SU-DHL-6 (cell line): ENCODE results near the gene DCAF4L1.
A peak's percentile ranks its signal among the peaks of the same experiment; 100 is the strongest.

Source experiments
- H2AFZ ChIP-seq: fragments of 200-600 bp; sonication (generic); 2 replicates; pipeline ENCODE4 v1.6.1; 2014; ENCODE audit warnings: low read depth, mild to moderate bottlenecking, moderate library complexity, mixed read lengths, antibody characterized with exemption, low read length; ENCODE audit not compliant: severe bottlenecking
- H3F3A ChIP-seq: fragments of 200-600 bp; shearing (Covaris generic); 2 replicates; pipeline ENCODE4 v1.6.0; 2016; ENCODE audit warnings: antibody characterized with exemption, mild to moderate bottlenecking; ENCODE audit not compliant: insufficient read depth
- H3K27ac ChIP-seq: fragments of 200-600 bp; sonication (generic); 2 replicates; pipeline ENCODE4 v1.5.1; 2016; ENCODE audit warnings: low read depth, mild to moderate bottlenecking, low read length, moderate library complexity, mixed read lengths
- H3K27me3 ChIP-seq: fragments of 200-600 bp; sonication (generic), shearing (Covaris generic); 2 replicates; pipeline ENCODE4 v1.6.0; 2014; ENCODE audit warnings: mild to moderate bottlenecking, low read length
- H3K36me3 ChIP-seq: fragments of 200-600 bp; sonication (generic); 2 replicates; pipeline ENCODE4 v1.6.1; 2014; ENCODE audit warnings: mild to moderate bottlenecking, low read length, mixed read lengths
- H3K4me2 ChIP-seq: fragments of 300-600, 200-600 bp; shearing (Covaris generic), sonication (generic); 2 replicates; pipeline ENCODE4 v1.6.0; 2014; ENCODE audit warnings: low read length, low read depth, mild to moderate bottlenecking; ENCODE audit not compliant: poor library complexity, severe bottlenecking
- H3K4me3 ChIP-seq: fragments of 200-600 bp; sonication (generic); 2 replicates; pipeline ENCODE4 v1.5.1; 2014; ENCODE audit warnings: antibody characterized with exemption, low read length, mild to moderate bottlenecking, mixed read lengths; ENCODE audit not compliant: insufficient read depth, poor library complexity, severe bottlenecking
- H3K79me2 ChIP-seq: fragments of 200-600 bp; sonication (generic); 2 replicates; pipeline ENCODE4 v1.6.1; 2014; ENCODE audit warnings: mild to moderate bottlenecking, low read length, moderate library complexity; ENCODE audit not compliant: insufficient read depth
- H3K9ac ChIP-seq: fragments of 200-600 bp; sonication (generic); 2 replicates; pipeline ENCODE4 v1.7.0; 2014; ENCODE audit warnings: mild to moderate bottlenecking, low read length
- H3K9me2 ChIP-seq: fragments of 200-600 bp; sonication (generic); replicated peaks from 2 replicates; pipeline ENCODE4 v1.6.1; 2014; ENCODE audit warnings: low read length; ENCODE audit not compliant: insufficient read depth
- H3K9me3 ChIP-seq: fragments of 200-600 bp; sonication (generic); 2 replicates; pipeline ENCODE4 v1.6.1; 2014; ENCODE audit warnings: low read length, mixed read lengths; ENCODE audit not compliant: insufficient read depth
- H4K20me1 ChIP-seq: fragments of 200-600 bp; sonication (generic); 2 replicates; pipeline ENCODE4 v1.6.1; 2014; ENCODE audit warnings: low read depth, mild to moderate bottlenecking, antibody characterized with exemption, low read length, moderate library complexity, mixed read lengths
- EZH2phosphoT487 ChIP-seq: fragments of 200-600 bp; sonication (generic), shearing (Covaris generic); conservative IDR thresholded peaks from 2 replicates; pipeline ENCODE4 v1.6.1; 2018; ENCODE audit warnings: mild to moderate bottlenecking, antibody characterized with exemption, low read length, moderate library complexity, mixed read lengths
- TF ChIP-seq, protein P1 (sequence below): fragments of 200-600 bp; sonication (generic); IDR thresholded peaks from one replicate; pipeline ENCODE4 v1.5.1; 2017; ENCODE audit warnings: antibody characterized with exemption, mild to moderate bottlenecking, low read length, moderate library complexity; ENCODE audit not compliant: insufficient read depth, poor library complexity, severe bottlenecking

The DCAF4L1 gene

DNA sequence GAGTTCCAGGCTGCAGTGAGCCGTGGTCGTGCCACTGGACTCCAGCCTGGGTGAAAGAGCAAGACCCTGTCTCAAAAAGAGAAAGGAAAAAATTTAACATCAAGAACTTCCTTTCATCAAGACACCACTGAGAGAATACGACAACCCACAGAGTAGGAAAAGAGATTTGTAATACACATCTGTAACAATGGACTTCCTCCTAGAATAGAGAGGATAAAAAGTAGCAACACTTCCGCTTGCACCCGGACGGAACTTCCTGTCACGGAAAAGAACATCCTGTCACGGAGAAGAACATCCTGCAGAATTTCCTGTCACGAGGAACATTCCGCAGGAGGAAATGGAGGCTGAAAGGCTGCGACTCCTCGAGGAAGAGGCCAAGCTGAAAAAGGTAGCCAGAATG is at the start of gene DCAF4L1:
DCAF4L1 (plus strand) TSS at position 301 of the 400 bp plus-strand sequence; CDS start at position 338, 37 bp downstream.
- H3K27ac ChIP-seq: no peak within 1 kb of the TSS
- no peaks in the 10 kb centered on the region for H4K20me1 ChIP-seq
- no peak within 1 kb of the TSS for H3K4me3 ChIP-seq
- H3K9ac ChIP-seq: no peak within 1 kb of the TSS
- TF ChIP-seq, protein P1, sequence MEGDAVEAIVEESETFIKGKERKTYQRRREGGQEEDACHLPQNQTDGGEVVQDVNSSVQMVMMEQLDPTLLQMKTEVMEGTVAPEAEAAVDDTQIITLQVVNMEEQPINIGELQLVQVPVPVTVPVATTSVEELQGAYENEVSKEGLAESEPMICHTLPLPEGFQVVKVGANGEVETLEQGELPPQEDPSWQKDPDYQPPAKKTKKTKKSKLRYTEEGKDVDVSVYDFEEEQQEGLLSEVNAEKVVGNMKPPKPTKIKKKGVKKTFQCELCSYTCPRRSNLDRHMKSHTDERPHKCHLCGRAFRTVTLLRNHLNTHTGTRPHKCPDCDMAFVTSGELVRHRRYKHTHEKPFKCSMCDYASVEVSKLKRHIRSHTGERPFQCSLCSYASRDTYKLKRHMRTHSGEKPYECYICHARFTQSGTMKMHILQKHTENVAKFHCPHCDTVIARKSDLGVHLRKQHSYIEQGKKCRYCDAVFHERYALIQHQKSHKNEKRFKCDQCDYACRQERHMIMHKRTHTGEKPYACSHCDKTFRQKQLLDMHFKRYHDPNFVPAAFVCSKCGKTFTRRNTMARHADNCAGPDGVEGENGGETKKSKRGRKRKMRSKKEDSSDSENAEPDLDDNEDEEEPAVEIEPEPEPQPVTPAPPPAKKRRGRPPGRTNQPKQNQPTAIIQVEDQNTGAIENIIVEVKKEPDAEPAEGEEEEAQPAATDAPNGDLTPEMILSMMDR: no peak
- no peak for TF ChIP-seq EZH2phosphoT487
- no peak within 1 kb of the TSS for H3K4me2 ChIP-seq
- no peaks in the 10 kb centered on the region for H3F3A ChIP-seq
- no peaks in the 10 kb centered on the region for H3K9me2 ChIP-seq
- no peaks in the 10 kb centered on the region for H3K79me2 ChIP-seq
- H3K9me3 ChIP-seq: no peaks in the 10 kb centered on the region
- no peaks in the 10 kb centered on the region for H3K36me3 ChIP-seq
- no peak within 1 kb of the TSS for H2AFZ ChIP-seq
- no peaks in the 10 kb centered on the region for H3K27me3 ChIP-seq

- H3K9me2 ChIP-seq: no peaks in the 10 kb centered on the region
- H3K9me3 ChIP-seq: no peaks in the 10 kb centered on the region
- no peaks in the 10 kb centered on the region; the same call in 1 of the 2 replicates for H3F3A ChIP-seq
- no peak overlapping the region for H3K4me3 ChIP-seq
- TF ChIP-seq, protein P1: no peak
- no peak for TF ChIP-seq EZH2phosphoT487
- peaks cover 4% of the 10 kb centered on the region; the same call in 1 of the 2 replicates for H4K20me1 ChIP-seq
- no peak overlapping the region for H3K9ac ChIP-seq
- H3K27me3 ChIP-seq: no peaks in the 10 kb centered on the region
- H3K4me2 ChIP-seq: no peak overlapping the region
- peaks cover 3% of the 10 kb centered on the region; the same call in 1 of the 2 replicates for H3K36me3 ChIP-seq
- no peak overlapping the region for H2AFZ ChIP-seq
- peaks cover 30% of the 10 kb centered on the region for H3K79me2 ChIP-seq
- no peak overlapping the region for H3K27ac ChIP-seq
Observed at GRCh38 chr4:41932988-41933387, 48.6 kb upstream of the DCAF4L1 start.

GRCh38 chr4:41933997-41934503 is 47.5 kb upstream of the DCAF4L1 start:
- H3K4me2 ChIP-seq: peak overlapping the region; percentile 59
- H3K9me2 ChIP-seq: no peaks in the 10 kb centered on the region
- H3K9me3 ChIP-seq: no peaks in the 10 kb centered on the region
- peaks cover 41% of the 10 kb centered on the region for H3K79me2 ChIP-seq
- H3F3A ChIP-seq: no peaks in the 10 kb centered on the region; the same call in 1 of the 2 replicates
- no peak for TF ChIP-seq EZH2phosphoT487
- TF ChIP-seq, protein P1: no peak
- H3K36me3 ChIP-seq: peaks cover 14% of the 10 kb centered on the region
- H3K27me3 ChIP-seq: no peaks in the 10 kb centered on the region
- no peak overlapping the region for H3K4me3 ChIP-seq
- H2AFZ ChIP-seq: peak overlapping the region; percentile 92
- H3K27ac ChIP-seq: no peak overlapping the region
- no peak overlapping the region for H3K9ac ChIP-seq
- peaks cover 7% of the 10 kb centered on the region; the same call in 1 of the 2 replicates for H4K20me1 ChIP-seq
